Adrenal gland (tissue), 12 donors: ENCODE data around the gene GATD1. TPM values are rescaled to one million over a fixed set of nuclear protein-coding genes. Genes with fewer than 3 reads are reported as not detected.

ENCODE experiments used
- DNase-seq, 7 donors: peaks; one replicate each; pipeline ENCODE4 v3.0.0-alpha.2; 2019 to 2020
- H3K27ac ChIP-seq, 5 donors: fragments of 200-600 bp; sonication (generic) in 4 of 5; 1 replicate in 3 of 5; 2 replicates in 2 of 5; pipeline versions ENCODE4 v1.5.1 to v1.8.0; 2016 to 2020; ENCODE audit warnings: mild to moderate bottlenecking in 1 of 5
- H3K27me3 ChIP-seq: fragments of 200-600 bp; 2 replicates; pipeline ENCODE4 v1.8.0; 2021
- H3K36me3 ChIP-seq, 2 donors: fragments of 200-600 bp; replicated peaks in 1 of 2; 1 replicate in 1 of 2; 2 replicates in 1 of 2; pipeline versions ENCODE4 v1.5.1 to v1.8.0; 2018 to 2022
- H3K4me1 ChIP-seq, 2 donors: fragments of 200-600 bp; replicated peaks in 1 of 2; 1 replicate in 1 of 2; 2 replicates in 1 of 2; pipeline versions ENCODE4 v1.5.1 to v1.8.0; 2018 to 2021
- H3K4me3 ChIP-seq, 4 donors: fragments of 200-600 bp; sonication (generic) in 3 of 4; one replicate each; pipeline ENCODE4 v1.5.1; 2016 to 2018
- H3K9me3 ChIP-seq, 3 donors: fragments of 200-600 bp; sonication (generic) in 1 of 3; replicated peaks in 1 of 3; 1 replicate in 2 of 3; 2 replicates in 1 of 3; pipeline versions ENCODE4 v1.5.1 to v1.8.0; 2016 to 2021
- POLR2A ChIP-seq, 2 donors: fragments of 450-650 bp; IDR thresholded peaks; one replicate each; pipeline ENCODE4 v1.6.1; 2017; ENCODE audit warnings: antibody characterized with exemption in 2 of 2, mild to moderate bottlenecking in 2 of 2, moderate library complexity in 1 of 2
- WGBS, 4 donors: extraction: QIAGEN DNeasy Blood & Tissue Kit in 2 of 4; methylation state at CpG; one replicate each; pipeline versions ENCODE4 v1.1.5 to v1.1.7; 2013 to 2017; 5-methylcytosine and 5-hydroxymethylcytosine counted together
- intact Hi-C, 2 donors: fragments of 100-400 bp; cut with DNase I; formaldehyde crosslinking; loops; one replicate each; pipeline versions ENCODE4 v1.14.1 to v1.15.0; 2022 to 2023
- polyA plus RNA-seq, 3 donors: library from polyadenylated mRNA; stranded (reverse); fragments of 200-250 nt in 2 of 3; fragments of 350-450 nt in 1 of 3; fragmentation: Illumina TruSeq in 1 of 3; extraction: RNeasy Lipid Tissue Mini Kit (QIAGEN cat#74804) in 1 of 3; gene quantifications; one replicate each; pipeline ENCODE4 v1.2.3, GENCODE V29; 2013 to 2014
- total RNA-seq, 9 donors: library from RNA; depleted of rRNA in 4 of 9; stranded (reverse); fragments of >200 nt in 4 of 9; fragments of 120-200 nt in 1 of 9; fragmentation: NEBNext Ultra II Directional in 1 of 9; extraction: Animal tissue kit (Norgen Biotek cat#: 25700) in 1 of 9; gene quantifications; one replicate each; pipeline versions ENCODE4 v1.1.0 to v1.2.4, GENCODE V29; 2013 to 2023
- TF ChIP-seq, protein P1 (sequence below), 6 experiments: fragments of 450-650 bp in 4 of 6; fragments of 200-600 bp in 2 of 6; sonication (generic) in 1 of 6; IDR thresholded peaks; 1 replicate in 5 of 6; 2 replicates in 1 of 6; pipeline versions ENCODE4 v1.5.1 to v1.8.0; 2016 to 2021; ENCODE audit warnings: antibody characterized with exemption in 6 of 6, mild to moderate bottlenecking in 2 of 6, moderate library complexity in 1 of 6
- donor health status: healthy with polysubstance abuse.
- donor health status: Bipolar disorder and iron deficiency.
- donor health status: DM: yes; HTN: yes; CAD: no.
- donor health status: DM: no; HTN: no; CAD: no.
- donor health status: DM: no; HTN: no; CAD: no.
- donor health status: DM: yes; HTN: yes; CAD: no.

Gene GATD1
- total and polyA plus RNA-seq, 12 donors: 20.3 to 176 (median 80.5) TPM

- Histone ChIP-seq H3K27me3 (no peaks in the 10 kb centered on the region), H3K27ac (no peak overlapping the region), H3K36me3 (peaks cover 0 to 28% of the 10 kb centered on the region in 2 donors), H3K4me3 (no peak overlapping the region), H3K9me3 (no peaks in the 10 kb centered on the region), H3K4me1 (peaks cover 41 to 65% of the 10 kb centered on the region in 2 donors)
- DNase-seq: no peak
- intact Hi-C loops: no loop called here
- TF ChIP-seq, protein P1, sequence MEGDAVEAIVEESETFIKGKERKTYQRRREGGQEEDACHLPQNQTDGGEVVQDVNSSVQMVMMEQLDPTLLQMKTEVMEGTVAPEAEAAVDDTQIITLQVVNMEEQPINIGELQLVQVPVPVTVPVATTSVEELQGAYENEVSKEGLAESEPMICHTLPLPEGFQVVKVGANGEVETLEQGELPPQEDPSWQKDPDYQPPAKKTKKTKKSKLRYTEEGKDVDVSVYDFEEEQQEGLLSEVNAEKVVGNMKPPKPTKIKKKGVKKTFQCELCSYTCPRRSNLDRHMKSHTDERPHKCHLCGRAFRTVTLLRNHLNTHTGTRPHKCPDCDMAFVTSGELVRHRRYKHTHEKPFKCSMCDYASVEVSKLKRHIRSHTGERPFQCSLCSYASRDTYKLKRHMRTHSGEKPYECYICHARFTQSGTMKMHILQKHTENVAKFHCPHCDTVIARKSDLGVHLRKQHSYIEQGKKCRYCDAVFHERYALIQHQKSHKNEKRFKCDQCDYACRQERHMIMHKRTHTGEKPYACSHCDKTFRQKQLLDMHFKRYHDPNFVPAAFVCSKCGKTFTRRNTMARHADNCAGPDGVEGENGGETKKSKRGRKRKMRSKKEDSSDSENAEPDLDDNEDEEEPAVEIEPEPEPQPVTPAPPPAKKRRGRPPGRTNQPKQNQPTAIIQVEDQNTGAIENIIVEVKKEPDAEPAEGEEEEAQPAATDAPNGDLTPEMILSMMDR (IDR thresholded peaks at IDR 0.05): no peak
- TF ChIP-seq POLR2A (IDR thresholded peaks at IDR 0.05): no peak
- 61 to 76% (median 69%) methylated on average over 8 to 12 of the region's 12 CpGs for WGBS, 4 donors
Observed at GRCh38 chr11:825366-826226, 48.3 kb upstream of the GATD1 start.

DNA sequence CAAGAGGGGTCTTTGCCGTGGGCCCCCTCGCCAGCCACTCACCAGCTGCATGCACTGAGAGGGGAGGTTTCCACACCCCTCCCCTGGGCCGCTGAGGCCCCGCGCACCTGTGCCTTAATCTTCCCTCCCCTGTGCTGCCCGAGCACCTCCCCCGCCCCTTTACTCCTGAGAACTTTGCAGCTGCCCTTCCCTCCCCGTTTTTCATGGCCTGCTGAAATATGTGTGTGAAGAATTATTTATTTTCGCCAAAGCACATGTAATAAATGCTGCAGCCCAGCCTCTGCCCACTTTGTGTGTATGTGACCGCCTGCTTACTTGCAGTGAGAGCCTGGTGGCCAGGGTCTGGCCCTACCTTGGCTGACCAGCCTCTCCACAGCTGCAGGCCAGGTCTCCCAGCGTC is 47.7 kb upstream of the GATD1 start:
- Histone ChIP-seq H3K9me3 (no peaks in the 10 kb centered on the region), H3K36me3 (peaks cover 0 to 28% of the 10 kb centered on the region in 2 donors), H3K27ac (no peak overlapping the region), H3K27me3 (no peaks in the 10 kb centered on the region), H3K4me1 (peaks cover 45 to 64% of the 10 kb centered on the region in 2 donors), H3K4me3 (no peak overlapping the region)
- intact Hi-C loops: no loop called here
- DNase-seq: no peak
- WGBS, 4 donors: 80 to 84% (median 82%) methylated on average over 5 to 11 of the region's 11 CpGs
- TF ChIP-seq, protein P1 (IDR thresholded peaks at IDR 0.05): no peak
- TF ChIP-seq POLR2A (IDR thresholded peaks at IDR 0.05): no peak

DNA sequence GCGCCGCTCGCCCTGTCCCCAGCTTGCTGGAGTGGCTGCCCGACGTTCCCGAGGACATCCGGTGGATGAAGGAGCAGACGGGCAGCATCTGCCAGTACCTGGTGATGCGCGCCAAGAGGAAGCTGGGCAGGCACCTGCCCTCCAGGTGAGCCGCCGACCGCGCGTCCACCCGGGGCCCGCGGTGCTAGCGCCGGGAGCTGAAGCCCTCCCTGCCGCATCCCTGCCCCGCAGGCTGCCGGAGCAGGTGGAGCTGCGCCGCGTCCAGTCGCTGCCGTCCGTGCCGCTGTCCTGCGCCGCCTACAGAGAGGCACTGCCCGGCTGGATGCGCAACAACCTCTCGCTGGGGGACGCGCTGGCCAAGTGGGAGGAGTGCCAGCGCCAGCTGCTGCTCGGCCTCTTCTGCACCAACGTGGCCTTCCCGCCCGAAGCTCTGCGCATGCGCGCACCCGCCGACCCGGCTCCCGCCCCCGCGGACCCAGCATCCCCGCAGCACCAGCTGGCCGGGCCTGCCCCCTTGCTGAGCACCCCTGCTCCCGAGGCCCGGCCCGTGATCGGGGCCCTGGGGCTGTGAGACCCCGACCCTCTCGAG is 47.1 kb upstream of the GATD1 start:
- Histone ChIP-seq H3K36me3 (peaks cover 0 to 28% of the 10 kb centered on the region in 2 donors), H3K9me3 (no peaks in the 10 kb centered on the region), H3K27me3 (no peaks in the 10 kb centered on the region), H3K27ac (no peak overlapping the region), H3K4me1 (peaks cover 40 to 59% of the 10 kb centered on the region in 2 donors), H3K4me3 (no peak overlapping the region)
- intact Hi-C loops: no loop called here
- no peak for DNase-seq
- TF ChIP-seq, protein P1 (IDR thresholded peaks at IDR 0.05): no peak
- TF ChIP-seq POLR2A (IDR thresholded peaks at IDR 0.05): no peak
- WGBS, 4 donors: 79 to 87% (median 81%) methylated on average over 3 to 59 of the region's 59 CpGs

DNA sequence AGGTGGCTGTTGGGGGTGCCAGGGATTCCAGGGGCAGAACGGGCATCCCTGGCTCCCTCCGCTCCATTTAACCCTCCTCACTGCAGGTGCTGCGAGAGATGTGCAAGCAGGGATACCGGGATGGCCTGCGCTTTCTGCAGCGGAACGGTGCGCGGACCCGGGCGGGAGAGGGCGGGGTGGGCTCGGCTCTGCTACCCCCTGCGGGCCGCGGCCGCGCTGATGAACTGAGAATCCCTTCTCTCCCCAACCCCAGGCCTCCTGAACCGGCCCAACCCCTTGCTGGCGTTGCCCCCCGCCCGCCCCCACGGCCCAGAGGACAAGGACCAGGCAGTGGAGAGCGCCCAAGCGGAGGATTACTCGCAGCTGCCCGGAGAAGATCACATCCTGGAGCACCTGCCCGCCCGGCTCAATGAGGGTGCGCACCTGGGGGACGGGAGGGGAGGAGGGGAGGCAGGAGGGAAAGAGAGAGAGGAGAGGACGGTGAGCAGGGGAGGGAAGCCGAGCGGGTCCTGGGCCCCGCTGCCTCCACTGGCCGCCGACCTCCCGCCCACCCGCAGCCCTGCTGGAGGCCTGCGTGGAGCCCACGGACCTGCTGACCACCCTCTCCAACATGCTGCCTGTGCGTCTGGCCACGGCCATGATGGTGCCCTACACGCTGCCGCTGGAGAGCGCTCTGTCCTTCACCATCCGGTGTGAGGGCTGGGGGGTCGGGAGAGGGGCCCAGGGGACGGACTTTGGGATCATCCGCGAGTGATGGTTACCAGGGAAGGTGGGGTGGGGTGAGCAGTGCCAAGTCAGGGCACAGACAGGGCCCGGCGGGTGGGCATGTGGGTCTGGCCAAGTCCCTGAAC is 46.4 kb upstream of the GATD1 start:
- H3K36me3 ChIP-seq: peaks cover 0 to 28% of the 10 kb centered on the region in 2 donors
- no peak for DNase-seq
- H3K4me1 ChIP-seq: peaks cover 45 to 56% of the 10 kb centered on the region in 2 donors
- intact Hi-C loops: no loop called here
- WGBS, 4 donors: 85 to 86% (median 85%) methylated on average over 16 to 53 of the region's 53 CpGs
- no peak overlapping the region for H3K4me3 ChIP-seq
- TF ChIP-seq, protein P1 (IDR thresholded peaks at IDR 0.05): no peak
- no peak for TF ChIP-seq POLR2A (IDR thresholded peaks at IDR 0.05)
- H3K9me3 ChIP-seq: no peaks in the 10 kb centered on the region
- no peak overlapping the region for H3K27ac ChIP-seq
- H3K27me3 ChIP-seq: no peaks in the 10 kb centered on the region
